Hepatocyte (in vitro differentiated cells): ENCODE data around the gene MAPKAP1. TPM values are rescaled to one million over a fixed set of nuclear protein-coding genes. Genes with fewer than 3 reads are reported as not detected.

ENCODE experiments used
- DNase-seq: peaks from one replicate; pipeline ENCODE4 v3.0.0-alpha.2; 2016; ENCODE audit warnings: low spot score
- H2AFZ ChIP-seq: fragments of 200-600 bp; sonication (generic); 2 replicates; pipeline ENCODE4 v1.6.0; 2016; ENCODE audit warnings: antibody characterized with exemption, mild to moderate bottlenecking
- H3K27ac ChIP-seq: fragments of 200-600 bp; sonication (generic); 2 replicates; pipeline ENCODE4 v1.5.1; 2016; ENCODE audit warnings: mild to moderate bottlenecking
- H3K27me3 ChIP-seq: fragments of 200-600 bp; sonication (generic); 2 replicates; pipeline ENCODE4 v1.6.1; 2016
- H3K36me3 ChIP-seq: fragments of 200-600 bp; sonication (generic); replicated peaks from 2 replicates; pipeline ENCODE4 v1.5.1; 2016; ENCODE audit warnings: low read depth; ENCODE audit not compliant: insufficient read depth
- H3K4me1 ChIP-seq: fragments of 200-600 bp; sonication (generic); 2 replicates; pipeline ENCODE4 v1.5.1; 2016; ENCODE audit warnings: mild to moderate bottlenecking, moderate library complexity; ENCODE audit not compliant: insufficient read depth
- H3K4me2 ChIP-seq: fragments of 200-600 bp; sonication (generic); 2 replicates; pipeline ENCODE4 v1.6.0; 2016
- H3K4me3 ChIP-seq: fragments of 200-600 bp; sonication (generic); 2 replicates; pipeline ENCODE4 v1.5.1; 2016; ENCODE audit warnings: mild to moderate bottlenecking
- H3K79me2 ChIP-seq: fragments of 200-600 bp; sonication (generic); 2 replicates; pipeline ENCODE4 v1.6.0; 2017; ENCODE audit warnings: mild to moderate bottlenecking
- H3K9me2 ChIP-seq: fragments of 200-600 bp; sonication (generic); replicated peaks from 2 replicates; pipeline ENCODE4 v1.6.0; 2017; ENCODE audit warnings: mild to moderate bottlenecking; ENCODE audit not compliant: insufficient read depth
- H3K9me3 ChIP-seq: fragments of 200-600 bp; sonication (generic); 2 replicates; pipeline ENCODE4 v1.5.1; 2016; ENCODE audit warnings: low read depth, mild to moderate bottlenecking
- H4K20me1 ChIP-seq: fragments of 200-600 bp; sonication (generic); 2 replicates; pipeline ENCODE4 v1.6.0; 2016; ENCODE audit warnings: mild to moderate bottlenecking; ENCODE audit not compliant: insufficient read depth, poor library complexity, severe bottlenecking
- CTCF ChIP-seq: fragments of 200-600 bp; sonication (generic); IDR thresholded peaks from 2 replicates; pipeline ENCODE4 v1.5.1; 2016; ENCODE audit warnings: antibody characterized with exemption, mild to moderate bottlenecking; ENCODE audit not compliant: poor library complexity
- EZH2 ChIP-seq: fragments of 200-600 bp; sonication (generic); IDR thresholded peaks from 2 replicates; pipeline ENCODE4 v1.6.1; 2016; ENCODE audit warnings: antibody characterized with exemption, mild to moderate bottlenecking, borderline replicate concordance
- EZH2phosphoT487 ChIP-seq: fragments of 200-600 bp; sonication (generic); IDR thresholded peaks from one replicate; pipeline ENCODE4 v1.6.1; 2018; ENCODE audit warnings: antibody characterized with exemption, mild to moderate bottlenecking, low read depth, moderate library complexity; ENCODE audit not compliant: unreplicated experiment, severe bottlenecking
- WGBS: methylation state at CpG from one replicate; pipeline ENCODE4 v1.1.6; 2016; ENCODE audit warnings: low lambda C conversion rate; ENCODE audit errors: missing lambda C conversion rate; 5-methylcytosine and 5-hydroxymethylcytosine counted together
- polyA plus RNA-seq: library from polyadenylated mRNA; unstranded; fragments of >200 nt; fragmentation: Nextera tagmentation; extraction: Ambion mirVana; gene quantifications from 2 replicates; pipeline ENCODE4 v1.2.1, GENCODE V29; 2016
- total RNA-seq: library from RNA; depleted of rRNA; stranded (reverse); fragments of >200 nt; gene quantifications from 2 replicates; pipeline ENCODE4 v1.2.3, GENCODE V29; 2014

MAPKAP1 gene
- total and polyA plus RNA-seq, 2 experiments from 2014 or later = 74.5 to 79.4 TPM

DNA sequence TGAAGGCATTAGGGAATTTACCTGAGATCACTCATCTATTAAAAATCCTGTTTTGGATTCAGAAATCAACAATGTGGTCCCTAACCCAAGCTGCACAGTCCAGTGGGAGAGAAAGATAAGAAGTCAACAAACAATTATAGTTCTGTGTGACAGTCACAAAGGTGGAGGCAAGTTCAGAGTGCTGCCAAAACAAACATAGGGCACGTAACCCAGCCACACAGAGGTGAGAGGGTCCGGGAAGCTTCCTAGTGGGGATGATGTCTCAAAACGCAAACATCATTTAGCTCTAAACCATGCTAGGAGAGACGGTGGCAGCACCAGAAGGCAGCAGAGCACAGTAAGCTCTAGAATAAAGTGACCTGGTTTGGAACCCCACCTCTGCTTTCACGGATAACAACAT lies 158.9 kb downstream of the MAPKAP1 start:
- WGBS = 63% methylated on average over 5 of the region's 5 CpGs
- H3K27ac ChIP-seq = no peak overlapping the region

GRCh38 chr9:125547368-125547767 lies 159.6 kb downstream of the MAPKAP1 start:
- H3K9me3 ChIP-seq = no peaks in the 10 kb centered on the region
- H3K4me2 ChIP-seq = no peak overlapping the region
- peaks cover 6% of the 10 kb centered on the region for H3K4me1 ChIP-seq
- no peak overlapping the region for H3K4me3 ChIP-seq
- no peak for TF ChIP-seq EZH2
- no peak overlapping the region for H2AFZ ChIP-seq
- H4K20me1 ChIP-seq = no peaks in the 10 kb centered on the region
- DNase-seq = no peak
- H3K79me2 ChIP-seq = no peaks in the 10 kb centered on the region
- no peaks in the 10 kb centered on the region for H3K36me3 ChIP-seq
- H3K9me2 ChIP-seq = no peaks in the 10 kb centered on the region
- no peak overlapping the region for H3K27ac ChIP-seq
- no peaks in the 10 kb centered on the region for H3K27me3 ChIP-seq
- WGBS = 93% methylated on average over 7 of the region's 7 CpGs

More for the DNA sequence above, 158.9 kb downstream of the MAPKAP1 start:
- no peak for DNase-seq
- H3K4me2 ChIP-seq = no peak overlapping the region
- H3K4me3 ChIP-seq = no peak overlapping the region
- no peaks in the 10 kb centered on the region for H4K20me1 ChIP-seq
- H3K36me3 ChIP-seq = no peaks in the 10 kb centered on the region
- H3K9me3 ChIP-seq = no peaks in the 10 kb centered on the region
- H3K27me3 ChIP-seq = no peaks in the 10 kb centered on the region
- no peaks in the 10 kb centered on the region for H3K9me2 ChIP-seq
- no peak for TF ChIP-seq CTCF
- no peak for TF ChIP-seq EZH2
- TF ChIP-seq EZH2phosphoT487 = no peak
- no peaks in the 10 kb centered on the region for H3K79me2 ChIP-seq
- H2AFZ ChIP-seq = no peak overlapping the region
- peaks cover 6% of the 10 kb centered on the region for H3K4me1 ChIP-seq

DNA sequence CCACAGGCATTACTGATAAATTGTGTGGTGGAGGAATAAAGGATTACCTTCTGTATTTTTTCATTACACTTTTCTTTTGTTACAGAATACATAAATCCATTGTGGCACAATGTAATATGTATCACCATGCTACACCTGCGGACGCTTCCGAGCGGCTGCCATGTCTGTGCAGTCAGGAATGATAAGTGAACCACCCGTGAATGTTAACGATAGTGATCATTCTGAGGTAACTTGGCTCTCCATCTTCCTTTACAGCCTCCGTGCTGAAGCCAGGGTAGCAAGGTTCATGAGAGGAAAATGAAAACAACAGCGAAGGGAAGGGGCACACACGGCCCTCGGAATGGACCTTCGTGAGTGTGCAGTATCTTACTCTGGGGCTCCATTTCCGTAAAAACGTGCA lies 161.2 kb downstream of the MAPKAP1 start:
- Histone ChIP-seq H3K27me3 (no peaks in the 10 kb centered on the region), H3K9me2 (no peaks in the 10 kb centered on the region), H3K4me1 (peaks cover 10% of the 10 kb centered on the region), H4K20me1 (no peaks in the 10 kb centered on the region), H3K79me2 (no peaks in the 10 kb centered on the region), H3K9me3 (no peaks in the 10 kb centered on the region), H3K4me3 (no peak overlapping the region), H3K27ac (peak overlapping the region; percentile 46), H2AFZ (no peak overlapping the region), H3K36me3 (no peaks in the 10 kb centered on the region), H3K4me2 (no peak overlapping the region)
- TF ChIP-seq CTCF = no peak
- TF ChIP-seq EZH2 = no peak
- 93% methylated on average over 13 of the region's 13 CpGs for WGBS
- no peak for DNase-seq

DNA sequence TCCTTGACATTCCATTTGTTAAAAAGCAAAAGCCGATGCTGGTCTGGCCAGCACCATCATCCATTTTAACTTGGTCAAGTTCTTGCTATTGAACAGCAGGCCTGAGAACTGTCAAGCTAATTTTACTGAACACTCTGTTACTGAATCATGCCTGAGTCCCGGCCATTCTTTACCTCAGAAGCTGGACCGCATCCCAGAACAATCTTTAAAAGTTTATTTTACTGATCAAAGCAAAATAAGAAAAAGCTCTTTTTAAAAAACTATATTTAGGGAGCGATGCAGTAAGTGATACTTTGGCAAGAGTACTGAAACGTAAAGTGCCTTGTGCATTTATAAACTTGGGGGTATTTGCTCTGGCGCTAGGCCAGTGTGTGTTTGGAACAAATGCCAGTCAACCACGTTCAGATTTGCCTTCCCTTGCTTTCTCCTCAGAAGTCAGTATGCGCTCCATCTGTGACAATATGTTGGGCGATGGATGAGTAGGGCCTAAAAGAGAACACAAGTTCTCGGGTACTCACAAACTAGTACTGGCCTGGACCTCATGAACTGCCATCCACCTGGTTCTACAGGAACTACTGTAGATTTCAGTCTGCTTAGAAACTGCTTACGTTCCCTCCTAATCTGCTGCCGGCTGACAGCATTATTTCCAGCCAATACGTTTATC lies 161.9 kb downstream of the MAPKAP1 start:
- Histone ChIP-seq H3K4me2 (no peak overlapping the region), H2AFZ (no peak overlapping the region), H3K27me3 (no peaks in the 10 kb centered on the region), H3K36me3 (no peaks in the 10 kb centered on the region), H3K4me3 (no peak overlapping the region), H3K4me1 (peaks cover 5% of the 10 kb centered on the region), H3K9me3 (no peaks in the 10 kb centered on the region), H4K20me1 (no peaks in the 10 kb centered on the region), H3K79me2 (no peaks in the 10 kb centered on the region), H3K9me2 (no peaks in the 10 kb centered on the region), H3K27ac (peak overlapping the region; percentile 46)
- peak; percentile 76 for TF ChIP-seq EZH2phosphoT487
- no peak for TF ChIP-seq CTCF
- peak; percentile 59 for DNase-seq
- 61% methylated on average over 13 of the region's 13 CpGs for WGBS
